Keratinocyte (primary cell): Measurements from ENCODE around the gene TAS1R3. TPM values are rescaled to one million over a fixed set of nuclear protein-coding genes. Genes with fewer than 3 reads are reported as not detected.

ENCODE experiments used
- DNase-seq: peaks from one replicate; pipeline ENCODE4 v3.0.0-alpha.2; 2011; ENCODE audit warnings: low read depth, missing footprints, low spot score
- FAIRE-seq: peaks from 2 replicates; lab custom pipeline; 2011; peaks lifted over from hg19 to GRCh38; lab: Jason Lieb, UNC
- H2AFZ ChIP-seq: 2 replicates; pipeline ENCODE4 v1.6.0; 2012; ENCODE audit warnings: low read length, control low read depth, inconsistent platforms; ENCODE audit not compliant: control insufficient read depth
- H3K27ac ChIP-seq: 2 replicates; pipeline ENCODE4 v1.5.1; 2011; ENCODE audit warnings: low read length; ENCODE audit not compliant: control insufficient read depth, insufficient read depth
- H3K27me3 ChIP-seq: 3 replicates; pipeline ENCODE4 v1.6.0; 2011; ENCODE audit warnings: low read length; ENCODE audit not compliant: control insufficient read depth, insufficient read depth; ENCODE audit errors: extremely low read depth
- H3K36me3 ChIP-seq, 2 experiments: 2 replicates in 1 of 2; 3 replicates in 1 of 2; pipeline ENCODE4 v1.5.1; 2011; ENCODE audit warnings: low read length in 2 of 2, mild to moderate bottlenecking in 1 of 2; ENCODE audit not compliant: control insufficient read depth in 2 of 2, insufficient read depth in 2 of 2; ENCODE audit errors: extremely low read depth in 1 of 2
- H3K4me1 ChIP-seq: 3 replicates; pipeline ENCODE4 v1.5.1; 2011; ENCODE audit warnings: low read length; ENCODE audit not compliant: control insufficient read depth, insufficient read depth; ENCODE audit errors: extremely low read depth
- H3K4me2 ChIP-seq: 3 replicates; pipeline ENCODE4 v1.6.0; 2011; ENCODE audit warnings: low read depth, low read length; ENCODE audit not compliant: control insufficient read depth, insufficient read depth; ENCODE audit errors: extremely low read depth
- H3K4me3 ChIP-seq, 3 experiments: fragments of 200-600 bp in 1 of 3; sonication (generic) in 1 of 3; 2 replicates in 2 of 3; 3 replicates in 1 of 3; pipeline ENCODE4 v1.5.1; 2011 to 2016; ENCODE audit warnings: low read length in 3 of 3, mild to moderate bottlenecking in 3 of 3, control low read depth in 2 of 3, inconsistent platforms in 1 of 3, low read depth in 1 of 3, mixed read lengths in 1 of 3, mixed run types in 1 of 3, moderate library complexity in 1 of 3; ENCODE audit not compliant: control insufficient read depth in 2 of 3, insufficient read depth in 2 of 3; ENCODE audit errors: extremely low read depth in 1 of 3
- H3K79me2 ChIP-seq: 2 replicates; pipeline ENCODE4 v1.6.0; 2012; ENCODE audit warnings: low read length; ENCODE audit not compliant: control insufficient read depth, insufficient read depth
- H3K9ac ChIP-seq: 3 replicates; pipeline ENCODE4 v1.6.0; 2011; ENCODE audit warnings: low read length; ENCODE audit not compliant: control insufficient read depth, insufficient read depth; ENCODE audit errors: extremely low read depth
- H3K9me1 ChIP-seq: 3 replicates; pipeline ENCODE4 v1.6.0; 2011; ENCODE audit warnings: low read length; ENCODE audit not compliant: control insufficient read depth, insufficient read depth; ENCODE audit errors: extremely low read depth
- H3K9me3 ChIP-seq: 2 replicates; pipeline ENCODE4 v1.5.1; 2012; ENCODE audit warnings: low read depth, low read length; ENCODE audit not compliant: control insufficient read depth
- H4K20me1 ChIP-seq: 3 replicates; pipeline ENCODE4 v1.6.0; 2011; ENCODE audit warnings: low read length; ENCODE audit not compliant: control insufficient read depth, insufficient read depth; ENCODE audit errors: extremely low read depth
- EZH2 ChIP-seq: IDR thresholded peaks from one replicate; pipeline ENCODE4 v1.6.1; 2012; ENCODE audit warnings: inconsistent platforms, mild to moderate bottlenecking, low read length, moderate library complexity
- dilution Hi-C: fragments of 300-500 bp; cut with MboI; formaldehyde crosslinking; loops from one replicate; pipeline ENCODE4 v1.7.0; 2020; ENCODE audit warnings: low sequenced_read_pairs; ENCODE audit not compliant: extremely low pct_ligation_motif_present
- polyA plus RNA-seq, 5 experiments: library from polyadenylated mRNA; depleted of rRNA in 3 of 5; stranded (reverse) in 3 of 5; stranded (forward) in 1 of 5; unstranded in 1 of 5; fragments of >200 nt; gene quantifications; 1 replicate in 1 of 5; 2 replicates in 3 of 5; 3 replicates in 1 of 5; pipeline versions ENCODE4 v1.2.1 to v1.2.3, GENCODE V29; 2011 to 2012; ENCODE audit warnings: missing spikeins in 2 of 5, low read depth in 1 of 5, low replicate concordance in 1 of 5
- TF ChIP-seq, protein P1 (sequence below), 3 experiments: IDR thresholded peaks in 1 of 3; conservative IDR thresholded peaks in 1 of 3; optimal IDR thresholded peaks in 1 of 3; 2 replicates in 2 of 3; 3 replicates in 1 of 3; pipeline versions ENCODE3 to v1.5.1; 2011; ENCODE audit warnings: low read length in 3 of 3, mild to moderate bottlenecking in 3 of 3, moderate library complexity in 2 of 3, control low read depth in 1 of 3, inconsistent platforms in 1 of 3; ENCODE audit not compliant: insufficient read depth in 2 of 3; ENCODE audit errors: extremely low read depth in 1 of 3

The TAS1R3 gene
- polyA plus RNA-seq, 1 donor (not counting 4 experiments of a cell fraction or from before 2014, with no cell fraction given) = 0.04 TPM

DNA sequence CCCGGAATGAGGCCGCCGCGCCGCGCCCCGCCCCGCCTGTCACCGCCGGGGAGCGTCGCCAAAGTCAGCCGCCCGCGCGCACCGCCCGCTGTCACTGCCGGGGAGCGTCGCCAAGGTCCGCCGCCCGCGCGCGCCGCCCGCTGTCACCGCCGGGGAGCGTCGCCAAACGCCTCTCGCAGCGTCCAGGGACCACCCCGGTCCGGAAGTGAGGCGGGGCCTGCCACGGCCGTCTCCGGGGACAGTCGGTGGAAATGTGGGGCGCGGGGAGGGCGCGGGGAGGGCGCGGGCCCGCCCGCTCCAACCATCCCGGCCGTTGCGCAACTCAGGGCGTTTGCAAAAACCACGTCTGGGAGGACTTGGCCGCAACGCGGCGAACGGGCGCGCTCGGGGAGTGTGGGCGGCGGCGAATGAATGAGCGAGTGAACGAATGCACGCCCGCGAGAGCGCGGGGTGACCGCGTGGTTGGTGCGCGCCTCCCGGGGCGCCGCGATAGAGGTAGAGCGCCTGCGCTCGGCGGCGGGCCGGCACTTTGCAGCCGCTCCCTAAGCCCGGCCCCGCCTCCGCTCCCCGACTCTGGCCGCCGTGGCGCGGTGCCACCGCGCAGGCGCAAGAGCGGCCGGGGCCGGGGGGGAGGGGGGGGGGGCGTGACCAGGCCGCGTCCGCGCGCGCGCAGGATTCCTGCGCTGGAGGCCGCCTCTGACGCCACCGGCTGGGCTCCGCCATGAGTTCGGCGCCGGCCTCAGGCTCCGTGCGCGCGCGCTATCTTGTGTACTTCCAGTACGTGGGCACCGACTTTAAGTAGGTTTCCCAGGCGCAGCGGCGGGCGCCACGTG is 22.9 kb upstream of the TAS1R3 start, which contains the start of the genes ACAP3 and PUSL1:
Gene ACAP3, minus strand, starts transcription at position 8 of the 833 bp plus-strand sequence. CDS start 115 bp downstream, outside the sequence.
Gene PUSL1, plus strand, starts transcription at position 675 of the 833 bp plus-strand sequence. Its CDS starts 47 bp downstream, at position 722.
- peak within 1 kb of the TSS; percentile 91 for H3K27ac ChIP-seq
- peak within 1 kb of the TSS; percentile 60 for H2AFZ ChIP-seq
- H3K27me3 ChIP-seq = no peaks in the 10 kb centered on the region
- no peaks in the 10 kb centered on the region for H3K9me1 ChIP-seq
- TF ChIP-seq, protein P1, sequence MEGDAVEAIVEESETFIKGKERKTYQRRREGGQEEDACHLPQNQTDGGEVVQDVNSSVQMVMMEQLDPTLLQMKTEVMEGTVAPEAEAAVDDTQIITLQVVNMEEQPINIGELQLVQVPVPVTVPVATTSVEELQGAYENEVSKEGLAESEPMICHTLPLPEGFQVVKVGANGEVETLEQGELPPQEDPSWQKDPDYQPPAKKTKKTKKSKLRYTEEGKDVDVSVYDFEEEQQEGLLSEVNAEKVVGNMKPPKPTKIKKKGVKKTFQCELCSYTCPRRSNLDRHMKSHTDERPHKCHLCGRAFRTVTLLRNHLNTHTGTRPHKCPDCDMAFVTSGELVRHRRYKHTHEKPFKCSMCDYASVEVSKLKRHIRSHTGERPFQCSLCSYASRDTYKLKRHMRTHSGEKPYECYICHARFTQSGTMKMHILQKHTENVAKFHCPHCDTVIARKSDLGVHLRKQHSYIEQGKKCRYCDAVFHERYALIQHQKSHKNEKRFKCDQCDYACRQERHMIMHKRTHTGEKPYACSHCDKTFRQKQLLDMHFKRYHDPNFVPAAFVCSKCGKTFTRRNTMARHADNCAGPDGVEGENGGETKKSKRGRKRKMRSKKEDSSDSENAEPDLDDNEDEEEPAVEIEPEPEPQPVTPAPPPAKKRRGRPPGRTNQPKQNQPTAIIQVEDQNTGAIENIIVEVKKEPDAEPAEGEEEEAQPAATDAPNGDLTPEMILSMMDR (optimal IDR thresholded peaks at IDR 0.05 in 1 of 3, IDR thresholded peaks at IDR 0.05 in 1 of 3, conservative IDR thresholded peaks at IDR 0.05 in 1 of 3; ENCODE audit: extremely low read depth in 1 of 3, insufficient read depth in 2 of 3, low read length in 3 of 3) = no peak
- TF ChIP-seq EZH2 = no peak
- H3K9ac ChIP-seq = peak within 1 kb of the TSS; percentile 77
- H3K36me3 ChIP-seq = peaks cover 14 to 21% of the 10 kb centered on the region in 2 experiments
- peak within 1 kb of the TSS; percentile 83 for H3K4me2 ChIP-seq
- no peak for DNase-seq
- FAIRE-seq = no peak
- H3K9me3 ChIP-seq = no peaks in the 10 kb centered on the region
- dilution Hi-C loops = no loop called here
- peaks cover 29% of the 10 kb centered on the region for H3K79me2 ChIP-seq
- peak within 1 kb of the TSS; percentile 78 to 87 (median 82) for H3K4me3 ChIP-seq
- H3K4me1 ChIP-seq = peaks cover 55% of the 10 kb centered on the region
- peaks cover 8% of the 10 kb centered on the region for H4K20me1 ChIP-seq

DNA sequence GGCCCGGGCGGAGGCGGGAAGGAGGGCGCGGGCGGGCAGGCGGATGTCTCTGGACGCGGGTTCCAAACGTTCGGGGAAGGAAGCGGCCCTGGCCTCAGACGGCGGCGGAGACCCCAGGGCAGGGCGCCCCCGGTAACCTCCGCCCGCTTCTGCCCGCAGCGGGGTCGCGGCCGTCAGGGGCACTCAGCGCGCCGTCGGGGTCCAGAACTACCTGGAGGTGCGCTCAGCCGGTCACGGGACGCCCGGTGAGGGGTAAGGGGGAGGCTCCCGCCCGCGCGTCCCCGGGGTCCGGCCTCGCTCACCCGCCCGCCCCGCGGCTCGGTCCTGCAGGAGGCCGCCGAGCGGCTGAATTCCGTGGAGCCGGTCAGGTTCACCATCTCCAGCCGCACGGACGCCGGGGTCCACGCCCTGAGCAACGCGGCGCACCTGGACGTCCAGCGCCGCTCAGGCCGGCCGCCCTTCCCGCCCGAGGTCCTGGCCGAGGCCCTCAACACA is 22.3 kb upstream of the TAS1R3 start:
- peaks cover 49% of the 10 kb centered on the region for H3K4me1 ChIP-seq
- no peak overlapping the region for H2AFZ ChIP-seq
- DNase-seq (no peak), FAIRE-seq (no peak)
- peaks cover 8% of the 10 kb centered on the region for H4K20me1 ChIP-seq
- peaks cover 34% of the 10 kb centered on the region for H3K79me2 ChIP-seq
- TF ChIP-seq, protein P1 (optimal IDR thresholded peaks at IDR 0.05 in 1 of 3, IDR thresholded peaks at IDR 0.05 in 1 of 3, conservative IDR thresholded peaks at IDR 0.05 in 1 of 3; ENCODE audit: extremely low read depth in 1 of 3, insufficient read depth in 2 of 3, low read length in 3 of 3) = no peak
- no peak for TF ChIP-seq EZH2
- H3K4me3 ChIP-seq = peak overlapping the region; percentile 70 to 85 (median 82)
- no peaks in the 10 kb centered on the region for H3K9me1 ChIP-seq
- no peaks in the 10 kb centered on the region for H3K27me3 ChIP-seq
- no peaks in the 10 kb centered on the region for H3K9me3 ChIP-seq
- dilution Hi-C loops = no loop called here
- H3K9ac ChIP-seq = peak overlapping the region; percentile 77
- peak overlapping the region; percentile 63 for H3K27ac ChIP-seq
- H3K36me3 ChIP-seq = peaks cover 19 to 27% of the 10 kb centered on the region in 2 experiments
- peak overlapping the region; percentile 83 for H3K4me2 ChIP-seq
